ENCODE measurements around the gene CARS2.

DNA sequence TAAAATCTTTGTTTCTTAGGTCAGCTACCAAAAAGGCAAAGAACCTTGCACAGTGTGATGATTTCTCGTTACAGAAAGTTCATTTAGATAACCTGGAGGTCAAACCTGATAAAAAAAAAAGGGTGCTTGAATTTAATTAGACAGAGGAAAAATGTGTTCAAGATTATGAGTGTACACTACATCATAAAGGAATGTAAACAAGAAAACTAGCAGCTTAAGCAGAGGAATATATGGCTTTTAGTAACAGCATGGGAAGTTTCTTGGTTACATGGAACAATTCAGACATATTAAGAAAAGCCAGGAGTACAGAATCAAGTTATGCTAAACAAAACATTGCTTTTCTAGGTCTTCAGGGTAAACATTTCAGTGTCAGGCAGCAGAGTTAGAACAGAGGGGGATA, 40.5 kb upstream of the CARS2 start:
- TF ChIP-seq, protein P1, sequence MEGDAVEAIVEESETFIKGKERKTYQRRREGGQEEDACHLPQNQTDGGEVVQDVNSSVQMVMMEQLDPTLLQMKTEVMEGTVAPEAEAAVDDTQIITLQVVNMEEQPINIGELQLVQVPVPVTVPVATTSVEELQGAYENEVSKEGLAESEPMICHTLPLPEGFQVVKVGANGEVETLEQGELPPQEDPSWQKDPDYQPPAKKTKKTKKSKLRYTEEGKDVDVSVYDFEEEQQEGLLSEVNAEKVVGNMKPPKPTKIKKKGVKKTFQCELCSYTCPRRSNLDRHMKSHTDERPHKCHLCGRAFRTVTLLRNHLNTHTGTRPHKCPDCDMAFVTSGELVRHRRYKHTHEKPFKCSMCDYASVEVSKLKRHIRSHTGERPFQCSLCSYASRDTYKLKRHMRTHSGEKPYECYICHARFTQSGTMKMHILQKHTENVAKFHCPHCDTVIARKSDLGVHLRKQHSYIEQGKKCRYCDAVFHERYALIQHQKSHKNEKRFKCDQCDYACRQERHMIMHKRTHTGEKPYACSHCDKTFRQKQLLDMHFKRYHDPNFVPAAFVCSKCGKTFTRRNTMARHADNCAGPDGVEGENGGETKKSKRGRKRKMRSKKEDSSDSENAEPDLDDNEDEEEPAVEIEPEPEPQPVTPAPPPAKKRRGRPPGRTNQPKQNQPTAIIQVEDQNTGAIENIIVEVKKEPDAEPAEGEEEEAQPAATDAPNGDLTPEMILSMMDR (tag by site-specific recombination; IDR thresholded peaks at IDR 0.05): no peak
- TF ChIP-seq ZNF140 (tag by site-specific recombination; IDR thresholded peaks at IDR 0.05): no peak

All from HEK293 (cell line).